ENCODE data around the gene HBG1. TPM values are rescaled to one million over a fixed set of nuclear protein-coding genes. Genes with fewer than 3 reads are reported as not detected.

HBG1 gene
- total and polyA plus RNA-seq, 2 donors (not counting 1 experiment from before 2014, with no cell fraction given), result not detected

DNA sequence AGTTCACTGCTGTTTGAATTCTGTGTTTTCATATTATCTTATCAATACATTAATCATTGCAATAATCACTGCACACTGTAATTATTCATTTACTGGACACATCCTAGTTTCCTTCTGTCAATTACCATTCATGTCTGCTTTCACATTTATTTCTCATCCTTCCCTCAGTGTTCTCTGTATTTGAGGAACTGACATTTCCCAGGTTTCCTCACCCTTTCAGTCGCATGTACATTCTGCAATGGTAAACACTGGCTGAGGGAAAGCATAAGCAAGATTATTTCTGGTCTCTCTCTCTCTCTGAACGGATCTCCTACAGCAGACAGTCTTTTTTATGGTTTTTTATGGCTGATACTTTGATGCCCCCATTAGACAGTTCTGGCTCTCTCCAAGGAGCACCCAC lies 11.2 kb downstream of the HBG1 start:
- Mint-ChIP-seq H3K9me3 (ENCODE audit: insufficient read depth) (no peaks in the 10 kb centered on the region), H3K27ac (no peak overlapping the region), H3K27me3 (peaks cover 6% of the 10 kb centered on the region), H3K4me1 (peaks cover 6% of the 10 kb centered on the region), H3K4me3 (no peak overlapping the region)
- no peak for ATAC-seq (ENCODE audit: low read depth)
- no peaks in the 10 kb centered on the region for H3K4me1 ChIP-seq (ENCODE audit: control insufficient read depth in 2 of 2, insufficient read depth in 2 of 2, low read length in 2 of 2)
- H3K27me3 ChIP-seq (replicated peaks in 1 of 4; ENCODE audit: control extremely low read depth in 1 of 4, control insufficient read depth in 3 of 4, insufficient read depth in 4 of 4, low read length in 3 of 4), result no peaks in the 10 kb centered on the region
- H3K4me3 ChIP-seq (ENCODE audit: control extremely low read depth in 1 of 5, extremely low read depth in 1 of 5, insufficient read depth in 1 of 5, low read depth in 2 of 5, low read length in 4 of 5), result no peak overlapping the region
- no peaks in the 10 kb centered on the region for H3K79me2 ChIP-seq (ENCODE audit: control insufficient read depth, insufficient read depth, low read length)
- H3K4me2 ChIP-seq (replicated peaks; ENCODE audit: low read depth, low read length, poor library complexity, severe bottlenecking), result no peak overlapping the region
- no peaks in the 10 kb centered on the region for H3K9me3 ChIP-seq (ENCODE audit: control extremely low read depth in 1 of 3, control insufficient read depth in 2 of 3, insufficient read depth in 1 of 3, low read length in 2 of 3)
- no peak overlapping the region for H3K9ac ChIP-seq (ENCODE audit: low read length)
- no peaks in the 10 kb centered on the region for H3K36me3 ChIP-seq (replicated peaks in 1 of 2; ENCODE audit: control extremely low read depth in 1 of 2, control insufficient read depth in 1 of 2, extremely low read depth in 1 of 2, insufficient read depth in 2 of 2, low read length in 1 of 2)
- intact Hi-C loops (cut with micrococcal nuclease), result no loop called here
- no peak overlapping the region for H3K27ac ChIP-seq (ENCODE audit: low read length in 2 of 2)
- POLR2A ChIA-PET, result no interaction called here
- CTCF ChIA-PET, result no interaction called here
- no peak for DNase-seq
- no peak overlapping the region for H2AFZ ChIP-seq (ENCODE audit: insufficient read depth, low read depth, low read length, poor library complexity, severe bottlenecking)
- no peak for TF ChIP-seq EZH2 (IDR thresholded peaks at IDR 0.05; ENCODE audit: borderline replicate concordance, insufficient read depth, low read depth, low read length, poor library complexity, severe bottlenecking)
- TF ChIP-seq, protein P1, sequence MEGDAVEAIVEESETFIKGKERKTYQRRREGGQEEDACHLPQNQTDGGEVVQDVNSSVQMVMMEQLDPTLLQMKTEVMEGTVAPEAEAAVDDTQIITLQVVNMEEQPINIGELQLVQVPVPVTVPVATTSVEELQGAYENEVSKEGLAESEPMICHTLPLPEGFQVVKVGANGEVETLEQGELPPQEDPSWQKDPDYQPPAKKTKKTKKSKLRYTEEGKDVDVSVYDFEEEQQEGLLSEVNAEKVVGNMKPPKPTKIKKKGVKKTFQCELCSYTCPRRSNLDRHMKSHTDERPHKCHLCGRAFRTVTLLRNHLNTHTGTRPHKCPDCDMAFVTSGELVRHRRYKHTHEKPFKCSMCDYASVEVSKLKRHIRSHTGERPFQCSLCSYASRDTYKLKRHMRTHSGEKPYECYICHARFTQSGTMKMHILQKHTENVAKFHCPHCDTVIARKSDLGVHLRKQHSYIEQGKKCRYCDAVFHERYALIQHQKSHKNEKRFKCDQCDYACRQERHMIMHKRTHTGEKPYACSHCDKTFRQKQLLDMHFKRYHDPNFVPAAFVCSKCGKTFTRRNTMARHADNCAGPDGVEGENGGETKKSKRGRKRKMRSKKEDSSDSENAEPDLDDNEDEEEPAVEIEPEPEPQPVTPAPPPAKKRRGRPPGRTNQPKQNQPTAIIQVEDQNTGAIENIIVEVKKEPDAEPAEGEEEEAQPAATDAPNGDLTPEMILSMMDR (IDR thresholded peaks at IDR 0.05), result no peak
- H4K20me1 ChIP-seq (ENCODE audit: control insufficient read depth, insufficient read depth, low read length, poor library complexity, severe bottlenecking), result no peaks in the 10 kb centered on the region
- no CpG with 5 or more reads among the region's 2 CpGs for WGBS (ENCODE audit: insufficient coverage)

DNA sequence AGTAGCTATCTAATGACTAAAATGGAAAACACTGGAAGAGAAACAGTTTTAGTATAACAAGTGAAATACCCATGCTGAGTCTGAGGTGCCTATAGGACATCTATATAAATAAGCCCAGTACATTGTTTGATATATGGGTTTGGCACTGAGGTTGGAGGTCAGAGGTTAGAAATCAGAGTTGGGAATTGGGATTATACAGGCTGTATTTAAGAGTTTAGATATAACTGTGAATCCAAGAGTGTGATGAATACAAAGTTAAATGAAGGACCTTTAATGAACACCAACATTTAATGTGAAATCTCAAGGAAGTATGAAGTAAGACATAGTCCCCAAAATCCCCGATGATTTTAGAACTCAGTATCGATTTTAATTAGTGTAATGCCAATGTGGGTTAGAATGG lies 12.2 kb downstream of the HBG1 start:
- H2AFZ ChIP-seq (ENCODE audit: insufficient read depth, low read depth, low read length, poor library complexity, severe bottlenecking), result no peak overlapping the region
- intact Hi-C loops (cut with micrococcal nuclease), result no loop called here
- H3K79me2 ChIP-seq (ENCODE audit: control insufficient read depth, insufficient read depth, low read length), result no peaks in the 10 kb centered on the region
- ChIA-PET CTCF (no interaction called here), POLR2A (no interaction called here)
- Mint-ChIP-seq H3K4me3 (no peak overlapping the region), H3K27me3 (peaks cover 6% of the 10 kb centered on the region), H3K4me1 (peaks cover 6% of the 10 kb centered on the region), H3K9me3 (ENCODE audit: insufficient read depth) (no peaks in the 10 kb centered on the region), H3K27ac (no peak overlapping the region)
- 100% methylated on average over 2 of the region's 2 CpGs for WGBS (ENCODE audit: insufficient coverage)
- no peaks in the 10 kb centered on the region for H3K27me3 ChIP-seq (replicated peaks in 1 of 4; ENCODE audit: control extremely low read depth in 1 of 4, control insufficient read depth in 3 of 4, insufficient read depth in 4 of 4, low read length in 3 of 4)
- no peaks in the 10 kb centered on the region for H3K4me1 ChIP-seq (ENCODE audit: control insufficient read depth in 2 of 2, insufficient read depth in 2 of 2, low read length in 2 of 2)
- no peak for DNase-seq
- no peaks in the 10 kb centered on the region for H4K20me1 ChIP-seq (ENCODE audit: control insufficient read depth, insufficient read depth, low read length, poor library complexity, severe bottlenecking)
- no peaks in the 10 kb centered on the region for H3K9me3 ChIP-seq (ENCODE audit: control extremely low read depth in 1 of 3, control insufficient read depth in 2 of 3, insufficient read depth in 1 of 3, low read length in 2 of 3)
- no peak overlapping the region for H3K9ac ChIP-seq (ENCODE audit: low read length)
- no peak for ATAC-seq (ENCODE audit: low read depth)
- H3K27ac ChIP-seq (ENCODE audit: low read length in 2 of 2), result no peak overlapping the region
- no peak overlapping the region for H3K4me2 ChIP-seq (replicated peaks; ENCODE audit: low read depth, low read length, poor library complexity, severe bottlenecking)
- H3K4me3 ChIP-seq (ENCODE audit: control extremely low read depth in 1 of 5, extremely low read depth in 1 of 5, insufficient read depth in 1 of 5, low read depth in 2 of 5, low read length in 4 of 5), result no peak overlapping the region
- TF ChIP-seq EZH2 (IDR thresholded peaks at IDR 0.05; ENCODE audit: borderline replicate concordance, insufficient read depth, low read depth, low read length, poor library complexity, severe bottlenecking), result no peak
- H3K36me3 ChIP-seq (replicated peaks in 1 of 2; ENCODE audit: control extremely low read depth in 1 of 2, control insufficient read depth in 1 of 2, extremely low read depth in 1 of 2, insufficient read depth in 2 of 2, low read length in 1 of 2), result no peaks in the 10 kb centered on the region
